A549 (cell line): Measurements from ENCODE around the gene PRR5L.

Experiments used
- BHLHE40 ChIP-seq: IDR thresholded peaks from 2 replicates; pipeline ENCODE4 v1.6.1; 2012; ENCODE audit warnings: low read depth, low read length, inconsistent platforms
- CTCF ChIP-seq: fragments of >200 bp; sonication (Bioruptor Twin); formaldehyde crosslinking; IDR thresholded peaks from 3 replicates; pipeline ENCODE4 v1.5.1; 2016
- POLR2A ChIP-seq: IDR thresholded peaks from 2 replicates; pipeline ENCODE4 v1.6.1; 2012; ENCODE audit warnings: mild to moderate bottlenecking, low read length
- TP53 ChIP-seq: fragments of 250-450 bp; sonication (Bioruptor Pico); IDR thresholded peaks from 2 replicates; pipeline ENCODE4 v1.5.0; 2021; ENCODE audit warnings: mild to moderate bottlenecking, moderate library complexity

GRCh38 chr11:36356201-36356600 lies 60.1 kb downstream of the PRR5L start:
- no peak for TF ChIP-seq POLR2A
- no peak for TF ChIP-seq TP53 (CRISPR knock-in tag)
- TF ChIP-seq BHLHE40 = no peak
- no peak for TF ChIP-seq CTCF
